Skeletal muscle cell (primary cell): ENCODE measurements around the gene ZDHHC5.

Source experiments
- DNase-seq: peaks from one replicate; pipeline ENCODE4 v3.0.0-alpha.2; 2010; ENCODE audit warnings: low read depth
- H3K4me3 ChIP-seq: 2 replicates; pipeline ENCODE4 v1.5.1; 2011; ENCODE audit warnings: low read depth, mild to moderate bottlenecking, control low read depth, low read length, moderate library complexity

The ZDHHC5 gene, protein sequence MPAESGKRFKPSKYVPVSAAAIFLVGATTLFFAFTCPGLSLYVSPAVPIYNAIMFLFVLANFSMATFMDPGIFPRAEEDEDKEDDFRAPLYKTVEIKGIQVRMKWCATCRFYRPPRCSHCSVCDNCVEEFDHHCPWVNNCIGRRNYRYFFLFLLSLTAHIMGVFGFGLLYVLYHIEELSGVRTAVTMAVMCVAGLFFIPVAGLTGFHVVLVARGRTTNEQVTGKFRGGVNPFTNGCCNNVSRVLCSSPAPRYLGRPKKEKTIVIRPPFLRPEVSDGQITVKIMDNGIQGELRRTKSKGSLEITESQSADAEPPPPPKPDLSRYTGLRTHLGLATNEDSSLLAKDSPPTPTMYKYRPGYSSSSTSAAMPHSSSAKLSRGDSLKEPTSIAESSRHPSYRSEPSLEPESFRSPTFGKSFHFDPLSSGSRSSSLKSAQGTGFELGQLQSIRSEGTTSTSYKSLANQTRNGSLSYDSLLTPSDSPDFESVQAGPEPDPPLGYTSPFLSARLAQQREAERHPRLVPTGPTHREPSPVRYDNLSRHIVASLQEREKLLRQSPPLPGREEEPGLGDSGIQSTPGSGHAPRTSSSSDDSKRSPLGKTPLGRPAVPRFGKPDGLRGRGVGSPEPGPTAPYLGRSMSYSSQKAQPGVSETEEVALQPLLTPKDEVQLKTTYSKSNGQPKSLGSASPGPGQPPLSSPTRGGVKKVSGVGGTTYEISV

DNA sequence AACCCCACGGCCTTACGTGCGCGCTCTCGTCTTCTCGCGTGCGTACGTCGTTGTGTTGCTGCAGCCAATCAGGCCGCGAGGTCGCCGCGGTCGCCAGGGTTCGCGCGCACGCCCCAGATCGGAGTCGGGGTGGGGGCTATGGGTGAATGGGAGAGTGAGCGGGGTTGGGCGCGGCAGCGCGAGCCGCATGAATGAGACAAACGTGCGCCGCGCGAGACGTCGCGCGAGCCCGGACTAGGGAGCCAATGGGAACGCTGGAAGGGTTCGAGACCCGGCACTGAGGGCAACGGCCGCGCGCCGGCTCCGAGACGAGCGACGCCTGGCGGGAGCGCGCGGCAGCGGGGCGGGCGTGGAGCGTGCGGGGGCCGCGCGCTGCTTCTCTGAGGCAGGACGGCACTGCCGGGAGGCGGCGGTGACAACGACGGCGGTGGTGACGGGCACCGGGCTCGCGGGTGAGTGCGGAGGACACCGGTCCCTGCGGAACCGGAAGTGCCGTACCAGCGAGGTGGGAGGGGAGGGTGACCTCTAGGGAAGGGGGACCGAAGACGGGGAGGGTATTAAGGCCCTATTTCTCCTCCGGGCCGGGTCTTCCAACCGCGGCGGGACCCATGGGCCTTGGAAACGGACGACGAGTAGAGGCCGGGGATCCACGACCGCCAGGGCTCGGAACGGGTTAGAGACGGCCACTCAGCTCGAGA lies at the start of gene ZDHHC5:
Gene ZDHHC5 (plus strand): TSS at position 379 of the 698 bp plus-strand sequence. CDS start 4,977 bp downstream, outside the sequence.
- DNase-seq, result peak; percentile 100
- H3K4me3 ChIP-seq, result peak within 1 kb of the TSS; percentile 97

- DNase-seq, result no peak
- H3K4me3 ChIP-seq, result no peak overlapping the region
These were observed 49.5 kb upstream of the ZDHHC5 start for GRCh38 chr11:57618438-57618837.

- DNase-seq, result no peak
- no peak overlapping the region for H3K4me3 ChIP-seq
These were observed 48.6 kb upstream of the ZDHHC5 start for GRCh38 chr11:57619331-57619730.

DNA sequence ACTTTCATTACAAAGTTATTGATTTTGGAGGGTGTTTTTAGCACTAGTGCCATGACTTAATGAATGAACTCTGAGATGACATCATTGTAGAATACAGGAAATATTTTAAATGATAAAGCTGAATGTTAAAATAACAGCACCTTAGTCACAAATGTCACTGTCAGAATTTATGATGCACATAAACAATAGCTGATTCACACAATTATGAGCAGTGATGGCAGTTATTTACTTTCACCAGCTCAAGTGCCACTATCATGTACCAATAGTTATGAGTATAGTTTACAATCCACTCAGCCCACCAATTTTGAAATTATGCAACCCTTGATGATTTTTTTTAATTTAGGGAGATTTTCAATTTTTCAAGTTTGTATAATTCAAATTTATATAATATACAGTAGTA lies 47.4 kb upstream of the ZDHHC5 start:
- DNase-seq, result no peak
- no peak overlapping the region for H3K4me3 ChIP-seq

DNA sequence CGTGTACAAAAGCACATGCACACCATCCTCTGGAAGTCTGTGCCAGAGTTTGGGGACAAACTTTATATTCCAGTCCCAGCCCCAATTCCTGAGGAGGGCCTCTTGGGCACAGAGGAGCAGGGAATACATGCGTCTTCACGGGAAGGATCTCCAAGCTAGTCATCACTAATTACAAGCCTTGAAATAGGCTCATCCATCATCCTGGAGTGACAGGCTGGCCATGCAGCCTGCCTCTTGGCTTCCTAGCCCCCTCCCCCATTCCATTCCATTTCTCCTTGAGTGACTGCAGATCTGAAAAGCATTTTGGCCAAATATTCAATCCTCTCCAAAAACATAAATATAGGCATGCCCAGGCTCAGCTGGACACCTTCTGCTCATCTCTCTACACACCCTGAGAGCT lies 45.7 kb upstream of the ZDHHC5 start:
- H3K4me3 ChIP-seq, result no peak overlapping the region
- DNase-seq, result no peak

GRCh38 chr11:57624864-57625263 lies 43.0 kb upstream of the ZDHHC5 start:
- no peak overlapping the region for H3K4me3 ChIP-seq
- DNase-seq, result no peak

DNA sequence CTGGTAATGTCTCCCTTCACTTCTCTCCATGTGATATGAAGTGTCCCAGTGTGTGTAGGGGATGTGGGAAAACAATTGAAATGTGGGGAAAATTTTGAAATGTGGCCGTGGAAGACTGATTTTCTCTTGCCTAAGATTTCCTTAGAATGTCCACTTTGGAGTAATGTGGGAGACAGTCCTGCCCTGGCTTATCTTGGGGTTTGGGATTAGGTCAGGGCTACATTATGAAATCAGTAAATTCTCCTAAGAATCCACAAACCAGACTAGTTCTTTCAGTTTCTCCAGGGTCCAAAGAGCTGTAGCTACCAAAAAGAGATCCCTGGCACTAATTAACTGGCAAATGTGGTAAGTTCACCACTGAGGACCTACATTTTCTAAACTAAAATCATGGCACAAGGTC lies 41.0 kb upstream of the ZDHHC5 start:
- no peak for DNase-seq
- H3K4me3 ChIP-seq, result no peak overlapping the region

- H3K4me3 ChIP-seq, result no peak overlapping the region
- no peak for DNase-seq
These were observed 37.7 kb upstream of the ZDHHC5 start for GRCh38 chr11:57630171-57630570.

DNA sequence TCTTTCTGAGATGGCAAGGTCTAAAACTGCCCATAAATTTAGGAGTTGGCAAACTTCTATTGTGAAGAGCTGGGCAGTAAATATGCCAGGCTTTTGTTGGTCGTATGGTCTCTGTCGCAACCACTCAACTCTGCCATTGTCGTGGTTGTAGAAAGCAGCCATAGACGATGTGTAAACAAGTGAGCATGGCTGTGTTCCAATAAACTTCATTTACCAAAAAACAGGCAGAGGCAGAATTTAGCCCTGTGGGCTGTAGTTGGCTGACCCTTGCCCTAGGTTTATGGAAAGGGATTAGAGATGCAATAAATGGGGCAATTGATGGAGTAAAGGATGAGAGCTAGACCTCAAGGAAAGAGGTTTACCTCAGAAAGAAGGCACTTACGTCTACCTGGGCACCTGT lies 35.8 kb upstream of the ZDHHC5 start:
- H3K4me3 ChIP-seq, result no peak overlapping the region
- DNase-seq, result no peak

GRCh38 chr11:57633394-57634070 lies 34.4 kb upstream of the ZDHHC5 start:
- DNase-seq, result no peak
- no peak overlapping the region for H3K4me3 ChIP-seq

GRCh38 chr11:57634311-57634710 lies 33.6 kb upstream of the ZDHHC5 start:
- no peak overlapping the region for H3K4me3 ChIP-seq
- no peak for DNase-seq

DNA sequence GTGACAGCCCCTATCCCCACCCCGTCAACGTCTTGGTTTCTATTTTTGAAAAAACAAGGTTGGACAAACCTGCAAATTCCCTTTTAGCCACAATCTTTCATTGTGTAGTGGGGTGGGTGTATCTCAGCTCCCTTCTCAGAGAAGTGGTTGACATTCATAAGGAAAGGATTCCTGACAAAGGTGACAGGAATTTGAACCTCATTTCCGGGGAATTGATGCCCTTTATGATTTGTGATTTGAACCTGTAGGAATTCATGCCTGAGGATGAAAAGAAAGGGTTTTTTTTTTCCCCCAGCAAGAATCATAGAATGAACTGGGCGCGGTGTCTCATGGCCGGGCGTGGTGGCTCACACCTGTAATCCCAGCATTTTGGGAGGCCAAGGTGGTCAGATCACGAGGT lies 32.7 kb upstream of the ZDHHC5 start:
- no peak overlapping the region for H3K4me3 ChIP-seq
- no peak for DNase-seq

DNA sequence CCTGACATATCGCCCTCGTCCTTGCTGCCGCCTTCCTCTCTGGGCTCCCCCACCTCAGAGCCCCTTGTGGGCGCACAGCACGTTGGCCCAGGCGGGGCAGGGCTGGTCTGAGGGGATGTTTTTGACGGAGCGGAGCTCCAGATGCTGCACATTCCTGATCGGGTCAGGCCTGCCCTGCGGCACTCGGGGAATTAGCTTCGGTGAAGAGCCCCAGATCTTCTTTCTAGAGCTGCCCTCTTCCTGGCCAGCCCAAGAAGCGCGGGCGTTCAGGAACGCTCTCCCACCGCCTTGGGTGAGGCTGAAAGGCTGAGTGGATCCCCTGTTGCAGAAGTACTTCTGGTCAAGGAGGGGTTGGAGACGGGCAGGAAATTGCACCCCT lies 30.3 kb upstream of the ZDHHC5 start:
- peak overlapping the region; percentile 98 for H3K4me3 ChIP-seq
- DNase-seq, result no peak

GRCh38 chr11:57638005-57638781 lies 29.7 kb upstream of the ZDHHC5 start:
- peak overlapping the region; percentile 98 for H3K4me3 ChIP-seq
- DNase-seq, result peak; percentile 58

GRCh38 chr11:57638811-57639320 lies 29.0 kb upstream of the ZDHHC5 start:
- no peak for DNase-seq
- peak overlapping the region; percentile 98 for H3K4me3 ChIP-seq

DNA sequence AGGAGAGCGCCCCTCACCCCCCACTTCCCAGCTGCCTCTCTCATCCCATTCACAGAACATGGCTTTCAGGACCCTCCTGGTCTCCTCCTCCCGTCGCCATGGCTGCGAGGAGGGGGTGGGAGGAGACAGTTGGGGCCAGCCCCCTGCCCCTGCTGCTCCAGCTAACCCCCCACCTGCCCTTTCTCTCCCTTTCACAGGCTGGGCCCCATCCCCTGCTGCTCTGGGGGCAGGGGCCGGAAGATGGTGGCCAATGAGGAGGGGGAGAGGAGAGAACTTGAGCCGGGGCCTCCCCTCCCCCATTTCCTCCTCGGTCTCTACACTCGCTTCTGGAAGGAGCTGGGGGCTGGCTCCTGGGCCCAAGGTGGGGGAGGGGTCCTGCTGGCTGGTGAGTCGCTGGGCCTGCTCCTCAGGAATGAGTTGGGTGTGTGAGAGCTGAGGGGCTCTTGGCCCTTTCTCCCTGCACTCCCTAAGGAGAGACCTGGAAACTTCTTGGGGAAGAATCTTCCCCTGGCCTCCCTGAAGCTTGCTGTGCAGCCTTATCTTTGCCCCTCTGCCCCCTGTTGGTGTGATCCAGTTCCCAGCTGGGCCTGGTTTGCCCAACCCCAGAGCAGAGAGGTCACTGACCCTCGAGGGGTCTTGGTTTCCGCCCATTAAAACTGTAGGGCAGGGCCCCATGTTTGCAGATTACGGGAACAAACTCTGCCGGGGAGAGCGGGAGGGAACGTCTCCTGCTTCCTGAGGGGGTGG lies 28.4 kb upstream of the ZDHHC5 start:
- peak; percentile 55 for DNase-seq
- H3K4me3 ChIP-seq, result peak overlapping the region; percentile 98

- DNase-seq, result no peak
- H3K4me3 ChIP-seq, result peak overlapping the region; percentile 98
These were observed 27.7 kb upstream of the ZDHHC5 start for GRCh38 chr11:57640068-57640800.
